ENCODE results near the gene FAM83G. TPM values are rescaled to one million over a fixed set of nuclear protein-coding genes. Genes with fewer than 3 reads are reported as not detected.

Gene FAM83G
- total and polyA plus RNA-seq, 3 donors from 2014 or later: 2.5 to 4.7 (median 4.6) TPM

GRCh38 chr17:18960241-18960665 lies 44.3 kb downstream of the FAM83G start:
- H3K27me3 ChIP-seq: no peaks in the 10 kb centered on the region
- no peaks in the 10 kb centered on the region for H3K4me1 ChIP-seq
- no peak overlapping the region for H3K4me3 ChIP-seq
- no peak overlapping the region for H3K27ac ChIP-seq
- WGBS, 2 donors: 80 to 87% methylated on average over 7 to 15 of the region's 15 CpGs
- no peaks in the 10 kb centered on the region for H3K36me3 ChIP-seq (ENCODE audit: low read depth, missing control alignments)
- H3K9me3 ChIP-seq: no peaks in the 10 kb centered on the region
- intact Hi-C loops (cut with DNase I; ENCODE audit: low total_unique reads): no loop called here
- no peak for TF ChIP-seq CTCF (IDR thresholded peaks at IDR 0.05)
- TF ChIP-seq POLR2A (IDR thresholded peaks at IDR 0.05): no peak
- DNase-seq: no peak

DNA sequence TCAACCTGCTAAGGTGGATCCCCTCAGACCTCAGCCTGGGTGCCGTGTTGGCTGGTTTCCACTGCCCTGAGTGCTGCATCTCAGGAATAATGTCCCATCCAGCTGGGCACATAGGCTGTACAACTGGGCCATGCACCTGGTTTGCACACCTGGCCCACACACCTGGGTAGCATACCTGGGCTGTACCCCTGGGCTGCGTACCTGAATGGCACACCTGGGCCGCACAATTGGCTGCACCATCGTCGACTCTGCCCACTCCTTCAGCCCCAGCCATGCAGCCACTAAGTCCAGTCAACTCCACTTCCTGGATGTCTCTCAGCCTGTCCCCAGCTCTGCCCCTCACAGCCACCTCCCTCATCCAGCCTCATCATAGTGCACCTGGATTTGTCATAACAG lies 44.7 kb downstream of the FAM83G start:
- WGBS, 2 donors: 95 to 100% methylated on average over 2 to 5 of the region's 5 CpGs
- no peak for DNase-seq
- no peaks in the 10 kb centered on the region for H3K9me3 ChIP-seq
- H3K27me3 ChIP-seq: no peaks in the 10 kb centered on the region
- H3K4me3 ChIP-seq: no peak overlapping the region
- no peaks in the 10 kb centered on the region for H3K36me3 ChIP-seq (ENCODE audit: low read depth, missing control alignments)
- intact Hi-C loops (cut with DNase I; ENCODE audit: low total_unique reads): no loop called here
- TF ChIP-seq POLR2A (IDR thresholded peaks at IDR 0.05) (no peak), CTCF (IDR thresholded peaks at IDR 0.05) (no peak)
- H3K4me1 ChIP-seq: no peaks in the 10 kb centered on the region
- H3K27ac ChIP-seq: no peak overlapping the region

GRCh38 chr17:18959071-18959844 lies 45.3 kb downstream of the FAM83G start:
- Histone ChIP-seq H3K36me3 (ENCODE audit: low read depth, missing control alignments) (no peaks in the 10 kb centered on the region), H3K9me3 (no peaks in the 10 kb centered on the region), H3K4me1 (no peaks in the 10 kb centered on the region), H3K27me3 (no peaks in the 10 kb centered on the region), H3K4me3 (no peak overlapping the region), H3K27ac (no peak overlapping the region)
- TF ChIP-seq CTCF (IDR thresholded peaks at IDR 0.05) (no peak), POLR2A (IDR thresholded peaks at IDR 0.05) (no peak)
- intact Hi-C loops (cut with DNase I; ENCODE audit: low total_unique reads): no loop called here
- no peak for DNase-seq
- 84 to 86% methylated on average over 5 to 22 of the region's 22 CpGs for WGBS, 2 donors

DNA sequence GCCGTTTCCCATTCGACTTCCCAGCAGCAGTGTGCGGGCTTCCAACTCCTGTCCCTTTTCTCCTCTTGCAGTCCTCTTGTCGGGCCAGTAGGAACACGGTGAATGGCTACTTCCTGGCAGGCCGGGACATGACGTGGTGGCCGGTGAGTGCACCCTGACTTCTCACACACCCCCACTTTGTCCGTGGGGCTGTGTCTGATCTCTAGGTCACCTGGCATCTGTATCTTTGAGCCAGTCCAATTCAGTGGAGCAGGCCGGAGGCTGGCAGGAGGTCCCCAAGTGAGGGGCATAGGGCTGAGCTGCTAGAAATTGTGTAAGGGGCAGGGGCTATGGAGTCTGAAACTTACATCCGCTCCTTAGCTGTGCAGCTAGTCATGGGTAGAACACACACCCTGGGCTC lies 46.0 kb downstream of the FAM83G start:
- intact Hi-C loops (cut with DNase I; ENCODE audit: low total_unique reads): no loop called here
- no peak overlapping the region for H3K27ac ChIP-seq
- H3K4me3 ChIP-seq: no peak overlapping the region
- H3K4me1 ChIP-seq: no peaks in the 10 kb centered on the region
- TF ChIP-seq POLR2A (IDR thresholded peaks at IDR 0.05) (no peak), CTCF (IDR thresholded peaks at IDR 0.05) (no peak)
- H3K27me3 ChIP-seq: no peaks in the 10 kb centered on the region
- no peak for DNase-seq
- H3K36me3 ChIP-seq (ENCODE audit: low read depth, missing control alignments): no peaks in the 10 kb centered on the region
- H3K9me3 ChIP-seq: no peaks in the 10 kb centered on the region
- WGBS, 2 donors: 84 to 92% methylated on average over 10 to 11 of the region's 11 CpGs

DNA sequence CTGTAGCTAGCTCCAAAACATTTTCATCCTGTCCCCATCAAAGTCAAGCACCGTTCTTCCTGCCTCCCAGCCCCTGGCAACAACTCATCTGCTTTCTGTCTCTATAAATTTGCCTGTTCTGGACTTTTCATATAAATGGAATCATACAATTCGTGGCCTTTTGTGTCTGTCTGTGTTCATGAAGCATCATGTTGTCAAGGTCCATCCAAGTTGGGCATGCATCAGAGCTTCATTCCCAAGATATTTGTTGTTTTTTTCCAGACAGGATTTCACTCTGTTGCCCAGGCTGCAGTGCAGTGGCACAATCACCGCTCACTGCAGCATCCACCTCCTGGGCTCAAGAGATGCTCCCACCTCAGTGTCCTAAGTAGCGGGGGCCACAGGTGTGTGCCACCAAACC lies 46.7 kb downstream of the FAM83G start:
- no peaks in the 10 kb centered on the region for H3K27me3 ChIP-seq
- H3K4me1 ChIP-seq: no peaks in the 10 kb centered on the region
- no peak overlapping the region for H3K27ac ChIP-seq
- no peak for DNase-seq
- H3K4me3 ChIP-seq: no peak overlapping the region
- WGBS, 2 donors: 90% methylated on average over 4 of the region's 4 CpGs
- no peaks in the 10 kb centered on the region for H3K9me3 ChIP-seq
- H3K36me3 ChIP-seq (ENCODE audit: low read depth, missing control alignments): no peaks in the 10 kb centered on the region
- intact Hi-C loops (cut with DNase I; ENCODE audit: low total_unique reads): no loop called here
- TF ChIP-seq POLR2A (IDR thresholded peaks at IDR 0.05): no peak
- TF ChIP-seq CTCF (IDR thresholded peaks at IDR 0.05): no peak

Measured in testis (tissue), 3 donors.